Measurements from ENCODE around the gene MYL5.

The MYL5 gene

DNA sequence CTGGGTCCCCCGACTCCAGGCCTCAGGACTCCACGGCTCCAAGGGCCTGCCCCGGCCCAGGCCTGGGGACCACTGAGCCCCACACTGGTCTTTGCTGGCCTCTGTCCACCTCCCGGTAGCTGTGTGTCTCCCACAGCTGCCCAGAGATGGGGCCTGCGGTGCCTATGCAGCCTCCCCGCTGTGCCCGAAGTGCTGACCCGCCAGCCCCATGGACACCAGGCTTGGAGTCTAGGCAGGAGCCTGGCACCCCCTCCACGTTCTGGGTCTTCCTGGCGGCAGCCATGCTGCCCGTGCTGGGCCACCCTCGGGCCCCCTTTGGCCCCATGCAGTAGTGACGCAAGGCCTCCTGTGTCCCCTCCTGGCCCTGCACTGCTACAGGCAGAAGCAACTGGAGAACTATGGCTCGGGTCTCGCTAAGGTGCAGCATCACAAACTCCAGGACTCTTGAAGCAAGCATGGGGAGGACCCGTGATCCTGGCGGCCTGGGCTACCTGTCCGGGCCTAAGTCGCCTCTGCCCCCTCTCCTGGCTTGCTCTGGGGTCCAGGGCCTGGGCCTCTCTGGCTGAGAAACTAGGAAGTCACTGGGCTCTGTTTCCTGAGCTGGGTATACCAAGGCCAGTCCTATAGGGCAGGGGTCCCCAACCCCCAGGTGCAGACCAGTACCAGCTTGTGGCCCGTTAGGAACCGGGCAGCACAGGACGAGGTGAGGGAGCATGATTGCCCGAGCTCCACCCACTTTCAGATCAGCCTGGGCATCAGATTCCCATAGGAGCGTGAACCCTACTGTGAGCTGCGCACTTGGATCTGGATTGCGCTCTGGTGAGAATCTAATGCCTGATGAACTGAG lies 917 bp downstream of the MYL5 start:
- no peak for DNase-seq

GRCh38 chr4:675980-676870 lies 1.9 kb downstream of the MYL5 start:
- no peak for DNase-seq

GRCh38 chr4:676871-677235 lies 2.5 kb downstream of the MYL5 start:
- DNase-seq: no peak

GRCh38 chr4:677431-678293 lies 3.3 kb downstream of the MYL5 start:
- DNase-seq: no peak

DNA sequence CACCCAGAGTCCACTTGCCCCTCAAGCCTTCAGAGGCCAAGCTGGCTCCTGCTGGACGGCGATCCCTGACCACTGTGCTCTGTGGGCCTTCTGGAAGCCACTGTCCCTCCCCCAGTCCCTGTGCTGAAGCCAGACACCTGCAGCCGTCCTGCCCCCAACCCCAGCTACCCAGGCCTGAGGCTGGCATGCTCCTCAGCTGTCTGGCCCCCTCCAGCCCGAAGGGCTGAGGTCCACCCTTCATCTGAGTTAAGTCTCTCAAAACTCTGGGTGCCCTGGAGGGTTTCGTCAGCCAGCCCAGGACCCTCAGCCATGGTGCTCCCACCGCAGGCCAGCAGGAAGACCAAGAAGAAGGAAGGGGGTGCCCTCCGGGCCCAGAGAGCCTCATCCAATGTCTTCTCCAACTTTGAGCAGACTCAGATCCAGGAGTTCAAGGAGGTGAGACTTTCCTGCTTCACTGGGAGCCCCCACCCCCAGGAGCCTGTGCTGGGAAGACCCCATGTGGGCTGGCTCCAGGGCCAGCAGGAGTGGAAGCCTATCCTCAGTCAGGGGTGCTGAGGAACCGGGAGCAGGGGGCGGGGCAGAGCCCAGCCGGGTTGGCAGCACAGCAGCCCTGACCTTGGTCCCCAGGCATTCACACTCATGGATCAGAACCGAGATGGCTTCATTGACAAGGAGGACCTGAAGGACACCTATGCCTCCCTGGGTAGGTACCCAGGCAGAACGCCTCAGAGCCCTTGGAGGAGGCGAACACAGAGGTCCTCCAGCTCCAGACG lies 4.2 kb downstream of the MYL5 start:
- DNase-seq: no peak

- no peak for DNase-seq
Observed at GRCh38 chr4:679104-679481, 4.8 kb downstream of the MYL5 start.

DNA sequence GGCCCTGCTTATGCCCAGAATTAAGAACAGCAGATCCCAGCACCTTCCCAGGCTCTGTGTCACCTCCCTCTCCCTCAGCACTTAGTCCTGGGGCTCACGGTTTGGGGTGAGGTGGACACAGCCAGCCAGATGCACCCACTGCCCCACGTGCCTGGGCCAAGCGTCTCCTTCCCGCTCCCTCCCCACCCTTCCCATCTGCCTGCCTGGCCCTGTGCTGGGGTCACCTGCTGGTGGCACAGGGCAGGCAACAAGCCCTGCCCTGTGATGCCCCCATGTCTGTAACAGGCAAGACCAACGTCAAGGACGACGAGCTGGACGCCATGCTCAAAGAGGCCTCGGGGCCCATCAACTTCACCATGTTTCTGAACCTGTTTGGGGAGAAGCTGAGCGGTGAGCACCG lies 5.3 kb downstream of the MYL5 start:
- no peak for DNase-seq

DNA sequence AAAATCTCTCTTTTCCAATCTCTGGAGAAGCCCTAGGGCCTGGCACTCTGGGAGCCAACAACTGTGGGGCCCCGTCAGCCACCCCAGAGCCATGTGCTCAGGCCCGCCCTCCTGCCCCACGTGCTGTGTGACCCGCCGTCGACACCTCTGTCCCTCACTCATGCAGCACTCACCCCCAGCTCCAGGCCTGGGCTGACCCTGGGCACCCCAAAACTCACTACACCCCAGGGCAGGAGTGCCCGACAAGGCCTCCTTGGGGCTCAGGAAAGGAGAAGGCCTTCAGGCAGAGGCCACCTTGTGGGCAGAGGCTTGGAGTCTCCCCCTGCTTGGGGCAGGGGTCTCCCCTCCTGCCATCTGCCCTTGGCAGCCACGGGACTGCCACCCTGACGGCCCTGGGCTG lies 5.7 kb downstream of the MYL5 start:
- no peak for DNase-seq

DNA sequence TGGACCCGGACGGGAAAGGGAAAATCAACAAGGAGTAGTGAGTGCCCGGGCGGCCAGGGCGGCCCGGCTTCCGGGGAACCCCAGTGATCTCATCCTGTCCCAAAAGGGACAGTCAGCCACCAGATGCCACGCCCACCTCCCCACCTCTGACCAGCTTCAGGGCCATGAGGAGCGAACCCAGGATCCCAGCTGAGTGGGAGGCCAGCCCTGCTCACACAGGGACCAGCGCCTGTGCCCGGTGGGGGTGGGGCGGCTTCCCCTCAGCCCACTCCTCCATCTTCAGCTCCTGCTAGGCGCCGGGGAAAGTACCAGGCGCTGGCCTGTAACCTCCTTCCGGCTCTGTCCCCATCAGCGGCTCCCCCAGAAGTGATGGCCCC lies 6.2 kb downstream of the MYL5 start:
- DNase-seq: no peak

- no peak for DNase-seq
Observed at GRCh38 chr4:680928-681645, 6.7 kb downstream of the MYL5 start.

DNA sequence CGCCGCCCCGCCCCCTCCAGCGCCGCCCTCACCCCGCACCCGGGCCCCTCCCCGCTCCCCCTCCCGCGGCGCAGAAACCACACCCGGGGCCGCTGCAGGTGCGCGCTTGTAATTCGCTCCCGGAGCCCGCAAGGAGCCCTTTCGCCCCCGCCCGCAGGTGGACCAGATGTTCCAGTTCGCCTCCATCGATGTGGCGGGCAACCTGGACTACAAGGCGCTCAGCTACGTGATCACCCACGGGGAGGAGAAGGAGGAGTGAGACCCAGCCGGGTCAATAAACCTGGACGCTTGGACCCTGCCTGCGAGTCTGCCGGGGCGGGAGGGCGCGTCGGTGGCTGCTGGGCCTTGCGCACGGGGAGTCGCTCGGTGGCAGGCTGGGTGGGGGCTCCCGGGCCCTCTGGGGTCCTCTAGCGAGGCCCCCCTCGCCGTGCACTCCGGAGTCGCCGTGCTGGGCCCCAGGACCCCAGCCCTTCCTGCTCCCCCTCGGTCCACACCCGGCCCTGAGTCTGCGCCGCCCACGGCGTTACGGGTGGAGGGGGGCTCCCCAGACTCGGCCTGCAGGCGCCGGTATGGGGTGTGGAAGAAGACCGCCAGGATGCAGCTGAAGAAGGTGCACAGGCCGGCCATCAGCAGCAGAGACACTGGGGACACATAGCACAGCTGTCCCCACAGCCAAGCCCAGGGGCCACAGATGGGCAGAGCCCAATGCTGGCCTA lies 7.6 kb downstream of the MYL5 start:
- DNase-seq: peak; percentile 1

DNA sequence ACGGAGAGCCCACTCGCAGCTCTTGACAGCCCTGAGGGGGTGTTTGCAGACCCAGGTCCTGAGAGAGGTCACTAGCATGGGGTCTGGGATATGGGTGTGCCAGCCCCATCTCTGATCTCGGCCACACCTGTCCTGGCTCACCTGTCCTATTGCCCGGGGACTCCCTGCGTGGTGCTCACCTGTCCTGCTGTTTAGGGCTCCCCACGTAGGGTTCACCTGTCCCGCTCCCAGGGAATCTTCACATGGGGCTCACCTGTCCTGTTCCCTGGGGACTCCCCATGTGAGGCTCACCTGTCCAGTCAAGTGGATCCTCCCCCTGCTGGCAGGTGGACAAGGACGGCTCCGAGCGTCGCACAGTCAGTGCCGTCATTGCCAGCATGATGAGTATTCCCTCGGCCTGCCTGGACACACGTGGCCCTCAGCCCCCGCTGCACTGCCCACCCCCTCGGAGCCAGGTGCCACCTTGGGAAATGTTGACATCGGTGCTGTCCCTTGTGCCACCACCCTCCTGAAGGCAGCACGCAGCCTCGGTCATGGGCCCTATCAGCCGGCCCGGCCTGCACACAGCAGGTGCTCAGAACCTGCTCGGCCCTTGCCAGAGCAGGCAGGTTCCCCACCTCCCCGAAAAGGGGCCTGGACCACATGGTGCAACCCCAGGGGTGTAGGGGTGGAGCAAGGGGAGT lies 8.3 kb downstream of the MYL5 start:
- DNase-seq: no peak

- DNase-seq: no peak
Observed at GRCh38 chr4:683247-683897, 9.0 kb downstream of the MYL5 start.

- DNase-seq: no peak
Observed at GRCh38 chr4:683982-684622, 9.8 kb downstream of the MYL5 start.

- DNase-seq: no peak
Observed at GRCh38 chr4:684623-685327, 10.4 kb downstream of the MYL5 start.

DNA sequence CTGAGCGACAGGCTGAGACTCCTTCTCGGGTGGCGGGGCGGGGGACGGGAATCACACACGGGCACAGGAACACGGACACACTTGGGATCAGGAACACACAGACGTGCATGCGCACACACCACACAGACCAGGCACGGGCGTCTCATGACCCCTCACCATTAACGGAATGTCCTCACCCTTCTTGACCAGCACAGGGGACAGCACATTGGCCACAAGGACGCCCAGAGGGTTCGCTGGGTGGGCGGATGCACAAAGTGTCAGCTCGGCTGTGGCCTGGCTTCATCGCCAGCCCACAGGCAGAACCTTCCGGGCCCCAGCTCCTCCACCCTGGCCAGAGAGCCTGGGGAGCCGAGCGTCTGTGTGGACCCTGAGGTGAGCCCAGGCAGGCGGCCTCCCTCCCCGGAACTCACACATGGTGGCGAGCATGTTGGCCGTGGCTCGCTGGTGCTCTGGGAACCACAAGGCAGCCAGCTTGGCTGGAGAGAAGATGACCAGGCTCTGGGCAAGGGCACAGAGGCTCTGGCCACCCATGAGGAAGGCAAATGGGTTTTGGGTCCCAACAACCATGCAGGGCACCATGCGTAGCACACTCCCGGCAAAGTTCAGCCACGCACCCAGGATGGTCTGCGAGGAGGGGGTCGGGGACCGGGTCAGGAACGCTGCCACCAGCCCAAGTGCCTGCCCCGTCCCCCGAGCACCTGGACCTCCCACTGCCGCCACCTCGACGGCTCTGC lies 11.5 kb downstream of the MYL5 start:
- no peak for DNase-seq

DNA sequence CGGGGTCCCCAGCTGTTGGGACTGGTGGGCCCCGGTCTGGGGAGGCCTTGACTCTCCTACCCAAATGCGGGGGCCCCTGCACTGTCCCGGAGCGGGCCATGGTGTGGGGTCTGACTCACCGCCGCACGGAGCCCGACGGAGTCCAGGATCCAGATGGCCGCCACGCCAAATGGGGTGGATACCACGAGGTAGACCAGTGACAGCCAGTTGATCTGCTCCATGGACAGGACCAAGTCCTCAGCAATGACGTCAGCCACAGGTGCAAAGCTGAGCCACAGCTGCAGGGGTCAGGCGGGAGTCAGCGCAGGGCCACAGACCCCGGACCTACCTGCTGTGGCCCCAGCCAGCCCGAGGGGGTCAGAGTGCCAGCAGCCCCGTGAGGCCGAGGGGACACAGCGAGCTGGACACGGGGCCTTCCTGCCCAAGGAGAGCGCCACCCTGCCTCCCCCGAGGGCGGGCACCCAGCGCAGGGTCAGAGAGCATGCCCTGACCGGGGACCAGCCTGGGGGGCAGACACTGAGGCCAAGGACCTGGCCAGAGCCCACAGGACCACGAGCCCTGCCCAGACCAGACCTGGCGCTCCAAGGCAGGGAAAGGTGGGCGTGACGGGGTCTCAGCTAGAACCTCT lies 12.2 kb downstream of the MYL5 start:
- DNase-seq: no peak
